H1 (cell line): Measurements from ENCODE around the gene GNG4. TPM values are rescaled to one million over a fixed set of nuclear protein-coding genes. Genes with fewer than 3 reads are reported as not detected.

Experiments
- CTCF ChIA-PET: fragments of 300-600 bp; sonication (Branson Sonifier 250); formaldehyde crosslinking; loops from one replicate; lab custom pipeline; 2021; ENCODE audit not compliant: partially characterized antibody; lab: Charles Lee
- POLR2A ChIA-PET: fragments of 300-600 bp; sonication (Branson Sonifier 250); formaldehyde crosslinking; loops from one replicate; lab custom pipeline; 2021; ENCODE audit warnings: inconsistent platforms; ENCODE audit not compliant: partially characterized antibody; lab: Charles Lee
- DNase-seq, 2 experiments: peaks; one replicate each; pipeline versions ENCODE4 v3.0.0 to v3.0.0-alpha.2; 2010 to 2022; ENCODE audit warnings: low spot score in 2 of 2, low read depth in 1 of 2, mixed read lengths in 1 of 2
- FAIRE-seq: peaks from 2 replicates; lab custom pipeline; 2011; peaks lifted over from hg19 to GRCh38; lab: Jason Lieb, UNC
- H2AFZ ChIP-seq: 2 replicates; pipeline ENCODE4 v1.8.1; 2012; ENCODE audit warnings: low read length, inconsistent platforms
- H2AK5ac ChIP-seq: 2 replicates; pipeline ENCODE4 v1.6.1; 2013; ENCODE audit warnings: low read depth, low read length
- H2BK120ac ChIP-seq: replicated peaks from 2 replicates; pipeline ENCODE3; 2013; ENCODE audit warnings: low read depth, low read length, inconsistent platforms
- H2BK12ac ChIP-seq: 2 replicates; pipeline ENCODE4 v1.6.1; 2013; ENCODE audit warnings: low read depth, low read length
- H2BK15ac ChIP-seq: 2 replicates; pipeline ENCODE4 v1.6.1; 2013; ENCODE audit warnings: low read length
- H2BK20ac ChIP-seq: 2 replicates; pipeline ENCODE4 v1.6.1; 2013; ENCODE audit warnings: low read length
- H2BK5ac ChIP-seq: 2 replicates; pipeline ENCODE4 v1.6.1; 2013; ENCODE audit warnings: low read depth, low read length
- H3K14ac ChIP-seq: 2 replicates; pipeline ENCODE4 v1.6.1; 2013; ENCODE audit warnings: inconsistent platforms; ENCODE audit not compliant: insufficient read length
- H3K18ac ChIP-seq: 2 replicates; pipeline ENCODE4 v1.6.1; 2013; ENCODE audit warnings: low read length; ENCODE audit errors: extremely low read depth
- H3K23ac ChIP-seq: 2 replicates; pipeline ENCODE4 v1.6.1; 2013; ENCODE audit warnings: inconsistent platforms; ENCODE audit not compliant: insufficient read length
- H3K23me2 ChIP-seq: 2 replicates; pipeline ENCODE4 v1.6.1; 2013; ENCODE audit warnings: low read depth, low read length
- H3K27ac ChIP-seq: 2 replicates; pipeline ENCODE4 v1.6.1; 2011; ENCODE audit warnings: low read depth, low read length, inconsistent platforms
- H3K27me3 ChIP-seq, 4 experiments: replicated peaks in 1 of 4; 1 replicate in 1 of 4; 2 replicates in 3 of 4; pipeline versions ENCODE4 v1.6.1 to v1.8.1; 2011 to 2013; ENCODE audit warnings: low read length in 3 of 4, mild to moderate bottlenecking in 3 of 4, inconsistent platforms in 2 of 4, mixed read lengths in 2 of 4, moderate library complexity in 1 of 4; ENCODE audit not compliant: control insufficient read depth in 3 of 4, insufficient read depth in 3 of 4; ENCODE audit errors: extremely low read depth in 1 of 4
- H3K36me3 ChIP-seq, 4 experiments: 2 replicates each; pipeline versions ENCODE4 v1.6.1 to v1.8.1; 2011 to 2013; ENCODE audit warnings: mild to moderate bottlenecking in 4 of 4, low read length in 3 of 4, moderate library complexity in 2 of 4, control low read depth in 1 of 4, inconsistent platforms in 1 of 4; ENCODE audit not compliant: insufficient read depth in 4 of 4, control insufficient read depth in 2 of 4
- H3K4ac ChIP-seq: replicated peaks from 2 replicates; pipeline ENCODE3; 2013; ENCODE audit warnings: low read length, low read depth, mixed read lengths, inconsistent platforms; ENCODE audit not compliant: insufficient read length
- H3K4me1 ChIP-seq, 4 experiments: replicated peaks in 1 of 4; 1 replicate in 1 of 4; 2 replicates in 3 of 4; pipeline versions ENCODE4 v1.6.1 to v1.8.1; 2011 to 2013; ENCODE audit warnings: low read length in 3 of 4, inconsistent platforms in 2 of 4, mixed read lengths in 1 of 4; ENCODE audit not compliant: insufficient read depth in 4 of 4, control insufficient read depth in 3 of 4
- H3K4me2 ChIP-seq, 2 experiments: 2 replicates each; pipeline versions ENCODE4 v1.6.1 to v1.8.1; 2011 to 2013; ENCODE audit warnings: low read depth in 2 of 2, low read length in 2 of 2, control low read depth in 1 of 2, inconsistent platforms in 1 of 2, mild to moderate bottlenecking in 1 of 2; ENCODE audit not compliant: insufficient read depth in 1 of 2
- H3K4me3 ChIP-seq, 4 experiments: fragments of 200-600, 300-600 bp in 1 of 4; sonication (generic), shearing (Covaris generic), sonication (Bioruptor Twin) in 1 of 4; 2 replicates each; pipeline versions ENCODE4 v1.5.1 to v1.8.1; 2011 to 2016; ENCODE audit warnings: low read length in 4 of 4, low read depth in 3 of 4, control low read depth in 2 of 4, inconsistent platforms in 2 of 4, mild to moderate bottlenecking in 2 of 4, mixed read lengths in 1 of 4, moderate library complexity in 1 of 4; ENCODE audit not compliant: insufficient read depth in 2 of 4; ENCODE audit errors: extremely low read depth in 1 of 4
- H3K56ac ChIP-seq: replicated peaks from 2 replicates; pipeline ENCODE3; 2013; ENCODE audit warnings: low read depth, mild to moderate bottlenecking, mixed read lengths, low read length, inconsistent platforms; ENCODE audit not compliant: insufficient read length
- H3K79me1 ChIP-seq: 2 replicates; pipeline ENCODE4 v1.6.1; 2013; ENCODE audit warnings: low read depth, low read length, control low read depth
- H3K79me2 ChIP-seq, 2 experiments: 2 replicates each; pipeline versions ENCODE4 v1.6.1 to v1.8.1; 2012 to 2013; ENCODE audit warnings: low read length in 2 of 2, mild to moderate bottlenecking in 2 of 2, inconsistent platforms in 1 of 2; ENCODE audit not compliant: insufficient read depth in 2 of 2, control insufficient read depth in 1 of 2
- H3K9ac ChIP-seq, 4 experiments: replicated peaks in 1 of 4; 1 replicate in 1 of 4; 2 replicates in 3 of 4; pipeline versions ENCODE4 v1.6.1 to v1.8.1; 2011 to 2013; ENCODE audit warnings: low read depth in 3 of 4, low read length in 3 of 4, control low read depth in 2 of 4, mild to moderate bottlenecking in 2 of 4, moderate library complexity in 2 of 4, inconsistent platforms in 1 of 4; ENCODE audit errors: extremely low read depth in 1 of 4
- H3K9me3 ChIP-seq, 2 experiments: 2 replicates each; pipeline versions ENCODE4 v1.6.1 to v1.8.1; 2012 to 2013; ENCODE audit warnings: mild to moderate bottlenecking in 2 of 2, moderate library complexity in 2 of 2, control low read depth in 1 of 2, inconsistent platforms in 1 of 2, low read depth in 1 of 2, low read length in 1 of 2, mixed read lengths in 1 of 2; ENCODE audit not compliant: insufficient read depth in 2 of 2
- H4K20me1 ChIP-seq, 2 experiments: replicated peaks in 1 of 2; 2 replicates each; pipeline versions ENCODE3 to v1.8.1; 2011 to 2013; ENCODE audit warnings: inconsistent platforms in 2 of 2, low read length in 2 of 2, mild to moderate bottlenecking in 1 of 2; ENCODE audit not compliant: insufficient read depth in 2 of 2, control insufficient read depth in 1 of 2
- H4K5ac ChIP-seq: 2 replicates; pipeline ENCODE4 v1.6.1; 2013; ENCODE audit warnings: low read length, low read depth, mixed read lengths, inconsistent platforms; ENCODE audit not compliant: insufficient read length
- H4K8ac ChIP-seq: 2 replicates; pipeline ENCODE4 v1.8.0; 2013; ENCODE audit warnings: mild to moderate bottlenecking, moderate library complexity, low read length, inconsistent platforms; ENCODE audit not compliant: insufficient read depth; ENCODE audit errors: extremely low read depth
- H4K91ac ChIP-seq: replicated peaks from 2 replicates; pipeline ENCODE3; 2013; ENCODE audit warnings: low read length, mixed read lengths, inconsistent platforms; ENCODE audit not compliant: insufficient read length
- ATF3 ChIP-seq: IDR thresholded peaks from 2 replicates; pipeline ENCODE4 v1.6.1; 2011; ENCODE audit warnings: low read depth, mild to moderate bottlenecking, low read length; ENCODE audit not compliant: insufficient read depth
- BACH1 ChIP-seq: IDR thresholded peaks from 2 replicates; pipeline ENCODE4 v1.6.1; 2012; ENCODE audit warnings: low read length, improper control_type of control experiment
- BRCA1 ChIP-seq: IDR thresholded peaks from 2 replicates; pipeline ENCODE4 v1.6.1; 2012; ENCODE audit warnings: low read depth, low read length, improper control_type of control experiment
- CBX8 ChIP-seq: fragments of 300-800, 300-1000 bp; sonication (generic); IDR thresholded peaks from 2 replicates; pipeline ENCODE4 v1.7.1; 2016; ENCODE audit warnings: low read depth, low read length, borderline replicate concordance
- KDM1A ChIP-seq: fragments of 200-600, 300-600 bp; sonication (generic); IDR thresholded peaks from 2 replicates; pipeline ENCODE4 v1.7.1; 2016; ENCODE audit warnings: mild to moderate bottlenecking, low read length, borderline replicate concordance
- RNF2 ChIP-seq: fragments of 200-900, 300-1000 bp; sonication (generic); IDR thresholded peaks from 2 replicates; pipeline ENCODE4 v1.7.1; 2016; ENCODE audit warnings: borderline replicate concordance, low read depth, mild to moderate bottlenecking, antibody characterized with exemption, low read length; ENCODE audit not compliant: poor library complexity, severe bottlenecking; ENCODE audit errors: missing control alignments
- SIN3A ChIP-seq, 2 experiments: IDR thresholded peaks in 1 of 2; conservative IDR thresholded peaks in 1 of 2; 2 replicates each; pipeline ENCODE4 v1.6.1; 2011 to 2012; ENCODE audit warnings: low read length in 2 of 2, improper control_type of control experiment in 1 of 2, low read depth in 1 of 2, mild to moderate bottlenecking in 1 of 2
- SRF ChIP-seq: IDR thresholded peaks from 2 replicates; pipeline ENCODE4 v1.6.1; 2011; ENCODE audit warnings: mild to moderate bottlenecking, low read depth, low read length, moderate library complexity
- SUZ12 ChIP-seq: fragments of 200-600 bp; sonication (generic); IDR thresholded peaks from 2 replicates; pipeline ENCODE4 v1.6.1; 2012; ENCODE audit warnings: mild to moderate bottlenecking, inconsistent platforms, low read length, moderate library complexity, mixed read lengths
- TBP ChIP-seq: IDR thresholded peaks from 2 replicates; pipeline ENCODE4 v1.6.1; 2011; ENCODE audit warnings: low read depth, low read length, improper control_type of control experiment
- WGBS, 2 experiments: shearing (Covaris generic) in 1 of 2; methylation state at CpG; one replicate each; pipeline versions ENCODE4 v1.1.6 to v1.1.7; 2013 to 2015; ENCODE audit warnings: low lambda C conversion rate in 2 of 2, mixed read lengths in 2 of 2, inconsistent platforms in 1 of 2, low coverage in 1 of 2, missing lambda C conversion rate in 1 of 2; ENCODE audit not compliant: insufficient replicate concordance in 2 of 2, insufficient coverage in 1 of 2, insufficient read length in 1 of 2; ENCODE audit errors: extremely low coverage in 1 of 2, missing lambda C conversion rate in 1 of 2; 5-methylcytosine and 5-hydroxymethylcytosine counted together
- polyA plus RNA-seq, 7 experiments: library from polyadenylated mRNA; depleted of rRNA in 3 of 7; stranded (reverse) in 5 of 7; unstranded in 2 of 7; fragments of >200 nt in 5 of 7; fragments of 200-250 nt in 2 of 7; gene quantifications; 1 replicate in 5 of 7; 2 replicates in 1 of 7; 4 replicates in 1 of 7; pipeline versions ENCODE4 v1.2.1 to v1.2.3, GENCODE V29; 2011 to 2013; ENCODE audit warnings: missing spikeins in 2 of 7, mixed read lengths in 2 of 7
- total RNA-seq: library from RNA; stranded (reverse); fragmentation: NEBNext Ultra II Directional; extraction: Animal tissue kit (Norgen Biotek cat#: 25700); gene quantifications from 2 replicates; pipeline ENCODE4 v1.2.1, GENCODE V29; 2021
- TF ChIP-seq, protein P1 (sequence below): IDR thresholded peaks from 2 replicates; pipeline ENCODE4 v1.6.1; 2011; ENCODE audit warnings: low read length, improper control_type of control experiment

Gene GNG4
- total and polyA plus RNA-seq, 2 of the 8 experiments (the other 6 are each of a cell fraction or from before 2014, with no cell fraction given) = 95.5 to 96.8 TPM

DNA sequence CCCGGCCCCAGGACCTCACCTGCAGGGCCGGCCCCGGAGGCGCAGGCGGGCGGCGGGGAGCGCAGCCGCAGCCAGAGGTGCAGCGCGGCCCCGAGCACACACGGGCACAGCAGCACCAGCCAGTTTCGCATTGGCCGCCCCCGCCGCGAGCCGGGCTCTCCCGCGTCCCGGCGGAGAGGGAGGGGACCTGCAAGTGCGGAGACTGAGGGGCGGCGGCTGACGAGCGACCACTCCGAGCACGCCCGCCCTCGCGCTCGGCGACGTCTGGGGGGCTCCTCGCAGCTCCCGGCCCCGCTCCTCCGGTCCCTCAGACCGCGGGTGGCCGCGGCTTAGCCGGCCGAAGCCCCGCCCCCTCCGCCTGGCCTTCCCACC, 145.5 kb downstream of the GNG4 start, which contains the start of gene B3GALNT2:
B3GALNT2 (minus strand) TSS at position 331 of the 372 bp plus-strand sequence; CDS start at position 131, 200 bp downstream.
- no peaks in the 10 kb centered on the region for H3K36me3 ChIP-seq
- POLR2A ChIA-PET = interaction anchor here (0.5 to 2.3 kb wide), 11 partner anchors 10 to 376 kb away, joined by 3 to 8 read pairs (median 5); partner anchors contain the start of genes ARID4B, GGPS1 and TOMM20
- TF ChIP-seq BRCA1 (no peak), TBP (peak; percentile 45; the same call in 1 of the 2 replicates), BACH1 (no peak), SUZ12 (no peak), RNF2 (no peak), KDM1A (no peak), SRF (no peak), ATF3 (no peak), CBX8 (no peak), SIN3A (conservative IDR thresholded peaks at IDR 0.05 in 1 of 2, IDR thresholded peaks at IDR 0.05 in 1 of 2; ENCODE audit: low read depth in 1 of 2, low read length in 2 of 2) (no peak; a peak in 1 of 4 replicates)
- TF ChIP-seq, protein P1, sequence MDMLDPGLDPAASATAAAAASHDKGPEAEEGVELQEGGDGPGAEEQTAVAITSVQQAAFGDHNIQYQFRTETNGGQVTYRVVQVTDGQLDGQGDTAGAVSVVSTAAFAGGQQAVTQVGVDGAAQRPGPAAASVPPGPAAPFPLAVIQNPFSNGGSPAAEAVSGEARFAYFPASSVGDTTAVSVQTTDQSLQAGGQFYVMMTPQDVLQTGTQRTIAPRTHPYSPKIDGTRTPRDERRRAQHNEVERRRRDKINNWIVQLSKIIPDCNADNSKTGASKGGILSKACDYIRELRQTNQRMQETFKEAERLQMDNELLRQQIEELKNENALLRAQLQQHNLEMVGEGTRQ = no peak

More for the DNA sequence above, 145.5 kb downstream of the GNG4 start, which contains the start of gene B3GALNT2:
- Histone ChIP-seq H3K23ac (no peak within 1 kb of the TSS), H2BK5ac (peak within 1 kb of the TSS; percentile 94), H4K20me1 (peaks cover 3 to 10% of the 10 kb centered on the region in 2 experiments), H3K4ac (peak within 1 kb of the TSS; percentile 93), H3K14ac (no peak within 1 kb of the TSS), H4K5ac (peak within 1 kb of the TSS; percentile 95), H3K9ac (peak within 1 kb of the TSS; percentile 86 to 92 (median 89)), H3K4me1 (peaks cover 0 to 6% (median 0%) of the 10 kb centered on the region in 4 experiments; a peak in 2 of 7 replicates), H3K27me3 (no peaks in the 10 kb centered on the region), H4K8ac (peak within 1 kb of the TSS; percentile 97), H3K4me3 (peak within 1 kb of the TSS; percentile 81 to 95 (median 91)), H3K23me2 (peaks cover 8% of the 10 kb centered on the region; the same call in 1 of the 2 replicates), H2AK5ac (no peak within 1 kb of the TSS), H2BK120ac (no peak within 1 kb of the TSS), H2BK12ac (peak within 1 kb of the TSS; percentile 86; the same call in 1 of the 2 replicates), H2AFZ (peak within 1 kb of the TSS; percentile 95), H3K79me2 (peaks cover 11 to 46% of the 10 kb centered on the region in 2 experiments), H3K9me3 (no peaks in the 10 kb centered on the region), H3K18ac (peak within 1 kb of the TSS; percentile 99), H3K27ac (peak within 1 kb of the TSS; percentile 91), H3K56ac (peak within 1 kb of the TSS; percentile 95), H3K79me1 (no peaks in the 10 kb centered on the region), H2BK15ac (0 out of 2 replicates have a peak within 1 kb of the TSS, but pooled peaks have one; percentile 8), H4K91ac (peak within 1 kb of the TSS; percentile 79), H3K4me2 (peak within 1 kb of the TSS; percentile 83 to 86), H2BK20ac (no peak within 1 kb of the TSS)
- DNase-seq (no peak), FAIRE-seq (no peak)
- CTCF ChIA-PET = interaction anchor here (0.6 to 2.4 kb wide), 33 partner anchors 8 to 1181 kb away, joined by 3 to 9 read pairs (median 4); no protein-coding TSS in a partner anchor
- WGBS, 2 experiments = 0% methylated on average over 18 of the region's 48 CpGs; no CpG with 5 or more reads in 1 of the 2 experiments
